ENCODE results near the gene TIGD3.

DNA sequence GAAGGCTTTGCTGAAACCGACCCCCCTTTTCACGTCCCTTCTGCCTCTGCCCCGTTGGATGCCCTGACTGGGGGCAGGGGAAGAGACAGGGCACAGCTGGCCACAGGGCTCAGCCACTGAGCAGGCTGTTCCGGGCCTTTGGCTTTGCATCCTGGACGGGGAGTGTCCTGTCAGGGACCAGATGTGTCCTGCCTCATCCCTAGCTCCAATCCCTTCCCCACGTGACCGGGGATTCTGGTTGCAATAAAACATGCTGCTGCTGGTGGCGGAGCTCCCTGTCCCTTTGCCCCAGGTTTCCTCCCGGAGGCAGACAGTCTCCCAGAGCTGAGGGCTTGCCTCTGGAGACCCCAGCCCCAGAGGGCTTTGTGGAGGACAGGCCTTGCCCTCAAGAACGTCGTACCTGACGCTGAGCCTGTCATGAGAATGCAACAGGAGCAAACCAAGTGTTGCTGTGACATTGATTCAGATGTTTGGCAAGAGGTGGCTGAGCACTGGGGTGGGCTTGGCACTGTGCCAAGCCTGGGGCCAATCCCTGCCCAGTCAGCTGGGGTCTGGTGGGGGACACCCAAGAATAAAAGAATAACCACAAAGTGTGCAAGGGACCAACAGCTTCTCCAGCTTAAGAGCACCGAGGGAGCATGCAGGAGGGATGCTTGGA, 32.6 kb upstream of the TIGD3 start:
- TF ChIP-seq, protein P1, sequence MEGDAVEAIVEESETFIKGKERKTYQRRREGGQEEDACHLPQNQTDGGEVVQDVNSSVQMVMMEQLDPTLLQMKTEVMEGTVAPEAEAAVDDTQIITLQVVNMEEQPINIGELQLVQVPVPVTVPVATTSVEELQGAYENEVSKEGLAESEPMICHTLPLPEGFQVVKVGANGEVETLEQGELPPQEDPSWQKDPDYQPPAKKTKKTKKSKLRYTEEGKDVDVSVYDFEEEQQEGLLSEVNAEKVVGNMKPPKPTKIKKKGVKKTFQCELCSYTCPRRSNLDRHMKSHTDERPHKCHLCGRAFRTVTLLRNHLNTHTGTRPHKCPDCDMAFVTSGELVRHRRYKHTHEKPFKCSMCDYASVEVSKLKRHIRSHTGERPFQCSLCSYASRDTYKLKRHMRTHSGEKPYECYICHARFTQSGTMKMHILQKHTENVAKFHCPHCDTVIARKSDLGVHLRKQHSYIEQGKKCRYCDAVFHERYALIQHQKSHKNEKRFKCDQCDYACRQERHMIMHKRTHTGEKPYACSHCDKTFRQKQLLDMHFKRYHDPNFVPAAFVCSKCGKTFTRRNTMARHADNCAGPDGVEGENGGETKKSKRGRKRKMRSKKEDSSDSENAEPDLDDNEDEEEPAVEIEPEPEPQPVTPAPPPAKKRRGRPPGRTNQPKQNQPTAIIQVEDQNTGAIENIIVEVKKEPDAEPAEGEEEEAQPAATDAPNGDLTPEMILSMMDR (IDR thresholded peaks at IDR 0.05), result no peak
- TF ChIP-seq POLR2A (IDR thresholded peaks at IDR 0.05), result no peak
- peak in 1 of 3 donors; percentile 35 for TF ChIP-seq POLR2AphosphoS5 (IDR thresholded peaks at IDR 0.05)
- TF ChIP-seq EP300 (IDR thresholded peaks at IDR 0.05; ENCODE audit: low read depth), result no peak
